ENCODE data around the gene PRXL2B.

DNA sequence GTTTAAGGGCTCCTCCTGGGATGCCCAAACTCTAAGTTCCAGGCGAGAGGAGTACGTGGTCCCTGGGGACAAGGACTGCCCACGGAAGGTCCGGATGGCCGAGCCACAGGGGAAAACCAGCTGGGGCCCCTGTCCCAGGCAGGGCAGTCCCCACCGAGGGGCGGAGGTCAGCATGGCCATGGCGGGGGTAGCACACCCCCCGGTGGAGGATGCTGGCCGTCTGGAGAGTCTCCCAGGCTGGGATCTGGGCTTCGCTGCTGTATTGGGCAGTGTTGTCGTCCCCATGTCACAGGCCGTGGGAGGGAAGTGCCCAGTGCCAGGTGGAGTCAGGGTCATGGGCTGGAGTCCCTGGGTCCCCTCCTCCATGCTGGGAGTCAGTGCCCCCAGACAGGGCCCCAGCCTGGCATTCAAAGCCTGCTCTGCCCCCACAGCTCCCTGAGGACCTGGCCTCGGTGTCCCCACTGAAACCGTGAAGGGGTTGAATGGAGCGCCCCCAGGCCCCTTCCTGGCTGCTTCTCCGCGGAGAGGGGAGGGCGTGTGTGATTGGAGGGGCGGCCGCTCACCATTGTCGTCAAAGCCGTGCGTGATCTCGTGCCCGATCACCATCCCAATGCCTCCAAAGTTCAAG, 6.8 kb downstream of the PRXL2B start:
- TF ChIP-seq, protein P1, sequence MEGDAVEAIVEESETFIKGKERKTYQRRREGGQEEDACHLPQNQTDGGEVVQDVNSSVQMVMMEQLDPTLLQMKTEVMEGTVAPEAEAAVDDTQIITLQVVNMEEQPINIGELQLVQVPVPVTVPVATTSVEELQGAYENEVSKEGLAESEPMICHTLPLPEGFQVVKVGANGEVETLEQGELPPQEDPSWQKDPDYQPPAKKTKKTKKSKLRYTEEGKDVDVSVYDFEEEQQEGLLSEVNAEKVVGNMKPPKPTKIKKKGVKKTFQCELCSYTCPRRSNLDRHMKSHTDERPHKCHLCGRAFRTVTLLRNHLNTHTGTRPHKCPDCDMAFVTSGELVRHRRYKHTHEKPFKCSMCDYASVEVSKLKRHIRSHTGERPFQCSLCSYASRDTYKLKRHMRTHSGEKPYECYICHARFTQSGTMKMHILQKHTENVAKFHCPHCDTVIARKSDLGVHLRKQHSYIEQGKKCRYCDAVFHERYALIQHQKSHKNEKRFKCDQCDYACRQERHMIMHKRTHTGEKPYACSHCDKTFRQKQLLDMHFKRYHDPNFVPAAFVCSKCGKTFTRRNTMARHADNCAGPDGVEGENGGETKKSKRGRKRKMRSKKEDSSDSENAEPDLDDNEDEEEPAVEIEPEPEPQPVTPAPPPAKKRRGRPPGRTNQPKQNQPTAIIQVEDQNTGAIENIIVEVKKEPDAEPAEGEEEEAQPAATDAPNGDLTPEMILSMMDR (IDR thresholded peaks at IDR 0.05; ENCODE audit: low read depth, low read length, poor library complexity, severe bottlenecking): no peak
- TF ChIP-seq EZH2phosphoT487 (IDR thresholded peaks at IDR 0.05; ENCODE audit: borderline replicate concordance, low read length): no peak
